Neural cell (in vitro differentiated cells): ENCODE results near the gene SLC22A6. TPM values are rescaled to one million over a fixed set of nuclear protein-coding genes. Genes with fewer than 3 reads are reported as not detected.
"Not testable (repeated sequence)": the region's sequence is repeated elsewhere in the genome, so short reads cannot be mapped to it uniquely, and the experiment has no call there.

Source experiments
- H2AFZ ChIP-seq: fragments of 200-600, 300-800 bp; sonication (generic), shearing (Covaris generic); 2 replicates; pipeline ENCODE4 v1.6.0; 2014; ENCODE audit warnings: low read depth, mild to moderate bottlenecking, antibody characterized with exemption, low read length, moderate library complexity
- H3F3A ChIP-seq: fragments of 200-600 bp; shearing (Covaris generic); 2 replicates; pipeline ENCODE4 v1.6.1; 2016; ENCODE audit warnings: mild to moderate bottlenecking, moderate library complexity, mixed read lengths, antibody characterized with exemption, low read length; ENCODE audit not compliant: insufficient read depth, poor library complexity, severe bottlenecking
- H3K27ac ChIP-seq: fragments of 200-600, 300-800 bp; sonication (generic), shearing (Covaris generic); 2 replicates; pipeline ENCODE4 v1.5.1; 2014; ENCODE audit warnings: mild to moderate bottlenecking, low read length, moderate library complexity
- H3K27me3 ChIP-seq: fragments of 300-800, 200-600 bp; sonication (generic), shearing (Covaris generic); 2 replicates; pipeline ENCODE4 v1.6.0; 2014; ENCODE audit warnings: mild to moderate bottlenecking, low read depth, low read length, moderate library complexity; ENCODE audit not compliant: insufficient read depth
- H3K36me3 ChIP-seq: fragments of 300-800, 200-600 bp; sonication (generic), shearing (Covaris generic); 2 replicates; pipeline ENCODE4 v1.5.1; 2014; ENCODE audit warnings: mild to moderate bottlenecking, antibody characterized with exemption, low read length, moderate library complexity; ENCODE audit not compliant: insufficient read depth
- H3K4me2 ChIP-seq: fragments of 300-800, 200-600 bp; sonication (generic), shearing (Covaris generic); 2 replicates; pipeline ENCODE4 v1.6.0; 2014; ENCODE audit warnings: mild to moderate bottlenecking, low read length
- H3K4me3 ChIP-seq: fragments of 300-800, 200-600 bp; sonication (generic), shearing (Covaris generic); 2 replicates; pipeline ENCODE4 v1.5.1; 2014; ENCODE audit warnings: mild to moderate bottlenecking, low read length, moderate library complexity
- H3K79me2 ChIP-seq: fragments of 200-600 bp; shearing (Covaris generic); replicated peaks from 2 replicates; pipeline ENCODE4 v1.6.0; 2014; ENCODE audit warnings: mild to moderate bottlenecking, low read length, moderate library complexity; ENCODE audit not compliant: insufficient read depth
- H3K9ac ChIP-seq: fragments of 300-800, 200-600 bp; sonication (generic), shearing (Covaris generic); 2 replicates; pipeline ENCODE4 v1.6.1; 2016; ENCODE audit warnings: mild to moderate bottlenecking, low read length, mixed read lengths
- H3K9me2 ChIP-seq: fragments of 200-600 bp; shearing (Covaris generic); 2 replicates; pipeline ENCODE4 v1.6.1; 2016; ENCODE audit warnings: mild to moderate bottlenecking, low read length, mixed read lengths; ENCODE audit not compliant: insufficient read depth
- H3K9me3 ChIP-seq: fragments of 200-600, 300-800 bp; sonication (generic), shearing (Covaris generic); 2 replicates; pipeline ENCODE4 v1.6.1; 2016; ENCODE audit warnings: mild to moderate bottlenecking, mixed run types, low read length, moderate library complexity, mixed read lengths
- H4K20me1 ChIP-seq: fragments of 200-600 bp; shearing (Covaris generic); 2 replicates; pipeline ENCODE4 v1.6.1; 2016; ENCODE audit warnings: mild to moderate bottlenecking, mixed run types; ENCODE audit not compliant: insufficient read depth
- CTCF ChIP-seq: fragments of 450-650 bp; IDR thresholded peaks from 2 replicates; pipeline ENCODE4 v1.5.1; 2014; ENCODE audit warnings: antibody characterized with exemption, mild to moderate bottlenecking, moderate library complexity; ENCODE audit not compliant: poor library complexity, severe bottlenecking
- EP300 ChIP-seq: fragments of 450-650 bp; conservative IDR thresholded peaks from 2 replicates; pipeline ENCODE4 v1.6.1; 2014; ENCODE audit warnings: antibody characterized with exemption, mild to moderate bottlenecking, moderate library complexity; ENCODE audit not compliant: poor library complexity, severe bottlenecking
- EZH2 ChIP-seq: fragments of 200-600, 300-800 bp; shearing (Covaris generic), sonication (generic); IDR thresholded peaks from 2 replicates; pipeline ENCODE4 v1.6.1; 2014; ENCODE audit warnings: antibody characterized with exemption, low read length, borderline replicate concordance, mild to moderate bottlenecking; ENCODE audit not compliant: insufficient read depth, poor library complexity, severe bottlenecking
- MXI1 ChIP-seq: fragments of 450-650 bp; conservative IDR thresholded peaks from 2 replicates; pipeline ENCODE4 v1.6.1; 2014; ENCODE audit warnings: antibody characterized with exemption, mild to moderate bottlenecking; ENCODE audit not compliant: poor library complexity, severe bottlenecking
- POLR2AphosphoS5 ChIP-seq: IDR thresholded peaks from 2 replicates; pipeline ENCODE4 v1.6.1; 2012
- RAD21 ChIP-seq: fragments of 450-650 bp; conservative IDR thresholded peaks from 2 replicates; pipeline ENCODE4 v1.6.1; 2014; ENCODE audit warnings: antibody characterized with exemption, mild to moderate bottlenecking, moderate library complexity
- SMC3 ChIP-seq: fragments of 450-650 bp; conservative IDR thresholded peaks from 2 replicates; pipeline ENCODE4 v1.6.1; 2014; ENCODE audit warnings: antibody characterized with exemption, mild to moderate bottlenecking, moderate library complexity; ENCODE audit not compliant: poor library complexity
- TAF1 ChIP-seq: IDR thresholded peaks from 2 replicates; pipeline ENCODE4 v1.6.1; 2012; ENCODE audit warnings: low read depth
- polyA plus RNA-seq: library from polyadenylated mRNA; depleted of rRNA; stranded (reverse); fragments of >200 nt; gene quantifications from 2 replicates; pipeline ENCODE4 v1.2.3, GENCODE V29; 2014
- TF ChIP-seq, protein P1 (sequence below): IDR thresholded peaks from 2 replicates; pipeline ENCODE4 v1.6.1; 2012; ENCODE audit warnings: borderline replicate concordance

Gene SLC22A6
- polyA plus RNA-seq, 1 donor from 2014 or later, result not detected

- H3K9me2 ChIP-seq, H3K79me2 ChIP-seq, H3K9me3 ChIP-seq, H3F3A ChIP-seq, H3K36me3 ChIP-seq, H3K9ac ChIP-seq, H3K27ac ChIP-seq, H2AFZ ChIP-seq, H3K27me3 ChIP-seq, H3K4me2 ChIP-seq, H4K20me1 ChIP-seq, H3K4me3 ChIP-seq: not testable (repeated sequence)
Observed at GRCh38 chr11:62937528-62937927, 47.2 kb downstream of the SLC22A6 start.

GRCh38 chr11:62934496-62934785 is 50.3 kb downstream of the SLC22A6 start:
- Histone ChIP-seq H3K79me2 (no peaks in the 10 kb centered on the region), H2AFZ (no peak overlapping the region), H3K9ac (no peak overlapping the region), H3K27me3 (no peaks in the 10 kb centered on the region), H3K9me2 (no peaks in the 10 kb centered on the region), H3F3A (no peaks in the 10 kb centered on the region), H3K36me3 (no peaks in the 10 kb centered on the region), H3K27ac (no peak overlapping the region), H3K4me3 (no peak overlapping the region), H3K4me2 (no peak overlapping the region), H4K20me1 (no peaks in the 10 kb centered on the region), H3K9me3 (no peaks in the 10 kb centered on the region)
- TF ChIP-seq EP300 (no peak), MXI1 (no peak), EZH2 (no peak), TAF1 (no peak), SMC3 (no peak), POLR2AphosphoS5 (no peak), RAD21 (no peak), CTCF (no peak)
- TF ChIP-seq, protein P1, sequence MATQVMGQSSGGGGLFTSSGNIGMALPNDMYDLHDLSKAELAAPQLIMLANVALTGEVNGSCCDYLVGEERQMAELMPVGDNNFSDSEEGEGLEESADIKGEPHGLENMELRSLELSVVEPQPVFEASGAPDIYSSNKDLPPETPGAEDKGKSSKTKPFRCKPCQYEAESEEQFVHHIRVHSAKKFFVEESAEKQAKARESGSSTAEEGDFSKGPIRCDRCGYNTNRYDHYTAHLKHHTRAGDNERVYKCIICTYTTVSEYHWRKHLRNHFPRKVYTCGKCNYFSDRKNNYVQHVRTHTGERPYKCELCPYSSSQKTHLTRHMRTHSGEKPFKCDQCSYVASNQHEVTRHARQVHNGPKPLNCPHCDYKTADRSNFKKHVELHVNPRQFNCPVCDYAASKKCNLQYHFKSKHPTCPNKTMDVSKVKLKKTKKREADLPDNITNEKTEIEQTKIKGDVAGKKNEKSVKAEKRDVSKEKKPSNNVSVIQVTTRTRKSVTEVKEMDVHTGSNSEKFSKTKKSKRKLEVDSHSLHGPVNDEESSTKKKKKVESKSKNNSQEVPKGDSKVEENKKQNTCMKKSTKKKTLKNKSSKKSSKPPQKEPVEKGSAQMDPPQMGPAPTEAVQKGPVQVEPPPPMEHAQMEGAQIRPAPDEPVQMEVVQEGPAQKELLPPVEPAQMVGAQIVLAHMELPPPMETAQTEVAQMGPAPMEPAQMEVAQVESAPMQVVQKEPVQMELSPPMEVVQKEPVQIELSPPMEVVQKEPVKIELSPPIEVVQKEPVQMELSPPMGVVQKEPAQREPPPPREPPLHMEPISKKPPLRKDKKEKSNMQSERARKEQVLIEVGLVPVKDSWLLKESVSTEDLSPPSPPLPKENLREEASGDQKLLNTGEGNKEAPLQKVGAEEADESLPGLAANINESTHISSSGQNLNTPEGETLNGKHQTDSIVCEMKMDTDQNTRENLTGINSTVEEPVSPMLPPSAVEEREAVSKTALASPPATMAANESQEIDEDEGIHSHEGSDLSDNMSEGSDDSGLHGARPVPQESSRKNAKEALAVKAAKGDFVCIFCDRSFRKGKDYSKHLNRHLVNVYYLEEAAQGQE, result no peak
